Tibial nerve (tissue), 4 donors: Measurements from ENCODE around the gene RPL6. TPM values are rescaled to one million over a fixed set of nuclear protein-coding genes. Genes with fewer than 3 reads are reported as not detected.
A peak's percentile ranks its signal among the peaks of the same experiment; 100 is the strongest.

Experiments
- DNase-seq, 2 donors: peaks; one replicate each; pipeline ENCODE4 v3.0.0-alpha.2; 2019; ENCODE audit warnings: low spot score in 2 of 2
- H3K27ac ChIP-seq, 4 donors: fragments of 200-600 bp; sonication (generic) in 3 of 4; one replicate each; pipeline ENCODE4 v1.5.1; 2017 to 2019; ENCODE audit warnings: mild to moderate bottlenecking in 1 of 4
- H3K27me3 ChIP-seq, 2 donors: fragments of 200-600 bp; sonication (generic) in 1 of 2; one replicate each; pipeline versions ENCODE4 v1.5.1 to v1.6.0; 2017 to 2019
- H3K36me3 ChIP-seq, 3 donors: fragments of 200-600 bp; sonication (generic); one replicate each; pipeline ENCODE4 v1.5.1; 2018 to 2019
- H3K4me1 ChIP-seq, 4 donors: fragments of 200-600 bp; sonication (generic) in 3 of 4; one replicate each; pipeline ENCODE4 v1.5.1; 2017 to 2019
- H3K4me3 ChIP-seq, 4 donors: fragments of 200-600 bp; sonication (generic) in 3 of 4; one replicate each; pipeline ENCODE4 v1.5.1; 2017 to 2019; ENCODE audit warnings: mild to moderate bottlenecking in 1 of 4, moderate library complexity in 1 of 4
- H3K9me3 ChIP-seq, 4 donors: fragments of 200-600 bp; sonication (generic) in 3 of 4; one replicate each; pipeline ENCODE4 v1.5.1; 2017 to 2019
- EP300 ChIP-seq, 2 donors: sonication (generic); formaldehyde crosslinking; IDR thresholded peaks; one replicate each; pipeline ENCODE4 v1.6.1; 2017; ENCODE audit warnings: antibody characterized with exemption in 2 of 2, mild to moderate bottlenecking in 1 of 2
- POLR2A ChIP-seq, 2 donors: fragments of 450-650 bp; IDR thresholded peaks; one replicate each; pipeline ENCODE4 v1.6.1; 2017; ENCODE audit warnings: antibody characterized with exemption in 2 of 2, mild to moderate bottlenecking in 2 of 2, moderate library complexity in 2 of 2
- WGBS, 2 donors: methylation state at CpG; one replicate each; pipeline ENCODE4 v1.1.5; 2018; 5-methylcytosine and 5-hydroxymethylcytosine counted together
- total RNA-seq, 4 donors: library from RNA; depleted of rRNA; stranded (reverse); fragments of >200 nt; gene quantifications; one replicate each; pipeline ENCODE4 v1.1.0, GENCODE V29; 2016
- TF ChIP-seq, protein P1 (sequence below), 5 experiments: fragments of 200-600 bp in 3 of 5; fragments of 450-650 bp in 2 of 5; sonication (generic) in 3 of 5; IDR thresholded peaks; one replicate each; pipeline ENCODE4 v1.5.1; 2016 to 2019; ENCODE audit warnings: antibody characterized with exemption in 5 of 5, mild to moderate bottlenecking in 3 of 5, moderate library complexity in 2 of 5

Gene RPL6
- total RNA-seq, 4 donors from 2014 or later, result 947 to 1,473 (median 1,061) TPM

DNA sequence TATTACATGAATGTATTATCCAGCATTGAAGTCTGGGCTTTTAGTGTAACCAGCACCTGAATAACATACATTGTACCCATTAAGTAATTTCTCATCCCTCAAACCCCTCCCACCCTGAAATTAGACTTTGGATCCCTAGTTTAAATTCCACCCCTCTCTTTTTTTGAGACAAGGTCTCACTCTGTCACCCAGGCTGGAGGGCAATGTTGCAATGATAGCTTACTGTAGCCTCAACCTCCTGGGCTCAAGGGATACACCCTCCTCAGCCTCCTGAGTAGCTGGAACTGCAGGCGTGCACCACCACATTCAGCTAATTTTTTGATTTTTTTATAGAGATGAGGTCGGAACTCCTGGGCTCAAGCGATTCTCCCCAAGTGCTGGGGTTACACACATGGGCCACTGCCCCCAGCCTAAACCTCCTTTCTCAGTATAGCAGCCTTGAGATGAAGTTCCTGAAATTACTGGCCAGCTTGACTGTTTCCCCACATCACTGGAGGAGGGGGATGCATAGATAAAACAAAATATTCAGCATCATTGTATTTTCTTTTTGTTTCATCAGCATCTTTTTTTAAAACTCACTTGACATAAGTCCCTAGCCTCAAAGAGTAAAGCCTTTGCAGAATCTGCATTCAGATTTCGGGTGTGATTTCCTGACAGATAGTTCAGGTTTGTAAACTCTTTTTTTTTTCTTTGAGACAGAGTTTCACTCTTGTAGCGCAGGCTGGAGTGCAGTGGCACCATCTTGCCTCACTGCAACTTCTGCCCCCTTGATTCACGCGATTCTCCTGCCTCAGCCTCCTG is 16.4 kb upstream of the RPL6 start:
- TF ChIP-seq, protein P1, sequence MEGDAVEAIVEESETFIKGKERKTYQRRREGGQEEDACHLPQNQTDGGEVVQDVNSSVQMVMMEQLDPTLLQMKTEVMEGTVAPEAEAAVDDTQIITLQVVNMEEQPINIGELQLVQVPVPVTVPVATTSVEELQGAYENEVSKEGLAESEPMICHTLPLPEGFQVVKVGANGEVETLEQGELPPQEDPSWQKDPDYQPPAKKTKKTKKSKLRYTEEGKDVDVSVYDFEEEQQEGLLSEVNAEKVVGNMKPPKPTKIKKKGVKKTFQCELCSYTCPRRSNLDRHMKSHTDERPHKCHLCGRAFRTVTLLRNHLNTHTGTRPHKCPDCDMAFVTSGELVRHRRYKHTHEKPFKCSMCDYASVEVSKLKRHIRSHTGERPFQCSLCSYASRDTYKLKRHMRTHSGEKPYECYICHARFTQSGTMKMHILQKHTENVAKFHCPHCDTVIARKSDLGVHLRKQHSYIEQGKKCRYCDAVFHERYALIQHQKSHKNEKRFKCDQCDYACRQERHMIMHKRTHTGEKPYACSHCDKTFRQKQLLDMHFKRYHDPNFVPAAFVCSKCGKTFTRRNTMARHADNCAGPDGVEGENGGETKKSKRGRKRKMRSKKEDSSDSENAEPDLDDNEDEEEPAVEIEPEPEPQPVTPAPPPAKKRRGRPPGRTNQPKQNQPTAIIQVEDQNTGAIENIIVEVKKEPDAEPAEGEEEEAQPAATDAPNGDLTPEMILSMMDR (IDR thresholded peaks at IDR 0.05), result no peak
- no peak for TF ChIP-seq POLR2A (IDR thresholded peaks at IDR 0.05)
- no peak for TF ChIP-seq EP300 (IDR thresholded peaks at IDR 0.05)
- H3K27me3 ChIP-seq, result no peaks in the 10 kb centered on the region
- no peak for DNase-seq
- no peak overlapping the region for H3K4me3 ChIP-seq
- WGBS, 2 donors, result 94 to 97% methylated on average over 7 of the region's 7 CpGs
- no peaks in the 10 kb centered on the region for H3K36me3 ChIP-seq
- H3K27ac ChIP-seq, result no peak overlapping the region
- peaks cover 0 to 43% (median 22%) of the 10 kb centered on the region in 4 donors for H3K4me1 ChIP-seq
- no peaks in the 10 kb centered on the region for H3K9me3 ChIP-seq

DNA sequence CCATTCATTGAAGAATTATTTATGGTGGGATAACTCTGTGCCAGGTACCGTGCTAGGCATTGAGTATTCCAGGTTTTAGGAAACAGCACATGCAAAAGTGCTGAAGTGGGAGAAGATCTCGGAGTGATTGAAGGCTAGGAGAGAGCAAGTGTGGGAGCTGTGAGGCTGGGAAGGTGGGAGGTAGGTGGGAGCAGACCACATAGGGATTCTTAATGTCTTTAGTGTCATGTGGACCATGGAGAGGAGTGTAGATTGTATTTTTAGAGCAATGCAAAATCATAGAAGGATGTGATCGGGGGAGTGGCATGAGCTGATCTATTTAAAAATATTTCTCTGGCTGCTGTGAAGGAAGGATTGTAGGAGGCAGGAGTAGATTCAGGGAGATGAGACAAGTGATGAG is 14.7 kb upstream of the RPL6 start:
- DNase-seq, result no peak
- Histone ChIP-seq H3K27ac (peak overlapping the region in 3 of 4 donors; percentile 48 to 99 (median 97)), H3K4me1 (peaks cover 0 to 57% (median 32%) of the 10 kb centered on the region in 4 donors), H3K4me3 (no peak overlapping the region), H3K9me3 (no peaks in the 10 kb centered on the region), H3K36me3 (no peaks in the 10 kb centered on the region), H3K27me3 (no peaks in the 10 kb centered on the region)
- no peak for TF ChIP-seq EP300 (IDR thresholded peaks at IDR 0.05)
- no peak for TF ChIP-seq POLR2A (IDR thresholded peaks at IDR 0.05)
- TF ChIP-seq, protein P1 (IDR thresholded peaks at IDR 0.05), result no peak
- 87 to 90% methylated on average over 3 of the region's 3 CpGs for WGBS, 2 donors

DNA sequence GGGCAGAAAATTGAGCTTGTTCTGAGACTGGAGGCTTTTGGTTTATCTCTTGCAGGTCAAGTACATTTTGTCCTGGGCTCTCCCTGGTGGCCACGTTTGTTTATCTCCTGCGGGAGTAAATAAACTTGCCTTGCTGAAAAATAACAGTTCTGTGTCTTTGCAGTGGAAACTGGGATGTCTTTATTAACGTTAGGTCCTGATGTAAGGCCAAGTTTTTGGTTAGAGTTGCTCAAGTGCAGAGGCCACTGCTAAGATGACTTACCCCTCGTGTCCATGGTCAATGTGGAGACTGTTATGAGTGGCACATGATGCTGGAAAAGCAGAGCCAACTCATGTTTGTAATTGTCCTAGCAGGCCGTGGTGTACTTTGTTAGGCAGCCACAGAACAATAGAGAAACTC is 13.1 kb upstream of the RPL6 start:
- TF ChIP-seq, protein P1 (IDR thresholded peaks at IDR 0.05), result no peak
- TF ChIP-seq EP300 (IDR thresholded peaks at IDR 0.05), result peak in 1 of 2 donors; percentile 79
- DNase-seq, result peak; percentile 45 to 69
- Histone ChIP-seq H3K27me3 (no peaks in the 10 kb centered on the region), H3K4me3 (no peak overlapping the region), H3K27ac (peak overlapping the region; percentile 9 to 99 (median 72)), H3K36me3 (no peaks in the 10 kb centered on the region), H3K4me1 (peaks cover 0 to 66% (median 37%) of the 10 kb centered on the region in 4 donors), H3K9me3 (no peaks in the 10 kb centered on the region)
- WGBS, 2 donors, result 19 to 22% methylated on average over 5 of the region's 5 CpGs

DNA sequence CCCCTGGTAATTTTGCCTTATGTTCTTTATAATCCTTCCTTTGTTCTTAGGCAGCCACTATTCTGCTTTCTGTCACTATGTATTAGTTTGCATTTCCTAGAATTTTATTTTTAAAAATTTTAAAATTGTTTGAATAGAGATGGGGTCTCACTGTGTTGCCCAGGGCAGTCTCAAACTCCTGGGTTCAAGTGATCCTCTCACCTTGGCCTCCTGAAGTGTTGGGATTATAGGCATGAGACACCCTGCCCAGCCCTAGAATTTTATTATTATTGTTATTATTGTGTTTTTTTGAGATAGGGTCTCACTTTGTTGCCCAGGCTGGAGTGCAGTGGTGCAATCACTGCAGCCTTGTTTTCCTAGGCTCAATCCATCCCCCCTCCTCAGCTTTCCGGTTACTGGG is 12.0 kb upstream of the RPL6 start:
- Histone ChIP-seq H3K36me3 (no peaks in the 10 kb centered on the region), H3K27ac (peak overlapping the region in 3 of 4 donors; percentile 48 to 99 (median 97)), H3K4me3 (no peak overlapping the region), H3K27me3 (no peaks in the 10 kb centered on the region), H3K9me3 (no peaks in the 10 kb centered on the region), H3K4me1 (peaks cover 0 to 67% (median 37%) of the 10 kb centered on the region in 4 donors)
- no peak for DNase-seq
- TF ChIP-seq, protein P1 (IDR thresholded peaks at IDR 0.05), result no peak
- TF ChIP-seq POLR2A (IDR thresholded peaks at IDR 0.05) (no peak), EP300 (IDR thresholded peaks at IDR 0.05) (no peak)
- WGBS, 2 donors, result 91 to 100% methylated on average over 1 of the region's 1 CpG

DNA sequence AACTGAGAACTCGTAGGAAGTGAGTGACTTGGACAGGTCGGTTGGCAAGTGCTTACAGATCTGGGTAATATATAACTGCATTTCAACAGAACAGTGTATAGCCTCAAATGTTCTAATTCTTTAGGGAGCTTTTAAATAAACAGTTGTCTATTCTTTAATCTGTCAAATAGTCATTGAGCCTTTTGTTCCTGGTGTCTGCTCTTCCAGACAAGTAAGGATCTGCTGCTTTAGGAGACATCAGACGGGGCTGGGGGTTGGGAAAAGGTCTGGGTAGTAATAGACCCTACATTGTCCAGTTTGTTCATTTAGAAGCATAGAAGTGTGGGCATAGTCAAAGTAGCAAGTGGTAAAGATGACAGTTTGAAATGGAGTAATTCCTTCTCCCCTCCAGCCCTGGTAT is 11.3 kb upstream of the RPL6 start:
- Histone ChIP-seq H3K9me3 (no peaks in the 10 kb centered on the region), H3K36me3 (no peaks in the 10 kb centered on the region), H3K4me1 (peaks cover 0 to 65% (median 37%) of the 10 kb centered on the region in 4 donors), H3K4me3 (no peak overlapping the region), H3K27me3 (no peaks in the 10 kb centered on the region), H3K27ac (peak overlapping the region in 3 of 4 donors; percentile 6 to 99 (median 97))
- DNase-seq, result no peak
- no peak for TF ChIP-seq EP300 (IDR thresholded peaks at IDR 0.05)
- TF ChIP-seq, protein P1 (IDR thresholded peaks at IDR 0.05), result no peak
- TF ChIP-seq POLR2A (IDR thresholded peaks at IDR 0.05), result no peak
- WGBS, 2 donors, result 58 to 65% methylated on average over 3 of the region's 3 CpGs
